Mesenchymal stem cell (in vitro differentiated cells and primary cell): ENCODE results near the gene ASB10.

Experiments used
- DNase-seq: peaks from one replicate; pipeline ENCODE4 v3.0.0-alpha.2; 2013
- H2AFZ ChIP-seq: one replicate; pipeline ENCODE4 v1.6.1; 2013; ENCODE audit warnings: low read depth, mild to moderate bottlenecking, control low read depth, inconsistent platforms, low read length, moderate library complexity
- H2AK5ac ChIP-seq: 2 replicates; pipeline ENCODE4 v1.6.1; 2013; ENCODE audit warnings: low read length, moderate library complexity, mild to moderate bottlenecking, inconsistent platforms; ENCODE audit not compliant: severe bottlenecking
- H2BK120ac ChIP-seq: one replicate; pipeline ENCODE4 v1.6.1; 2013; ENCODE audit warnings: low read depth, mild to moderate bottlenecking, inconsistent platforms, low read length, moderate library complexity
- H2BK12ac ChIP-seq, 2 experiments: one replicate each; pipeline ENCODE4 v1.6.1; 2013; ENCODE audit warnings: inconsistent platforms in 2 of 2, low read length in 2 of 2, mild to moderate bottlenecking in 2 of 2, moderate library complexity in 2 of 2, control low read depth in 1 of 2
- H2BK15ac ChIP-seq: one replicate; pipeline ENCODE4 v1.6.1; 2013; ENCODE audit warnings: mild to moderate bottlenecking, low read depth, inconsistent platforms; ENCODE audit not compliant: poor library complexity, severe bottlenecking
- H2BK5ac ChIP-seq: 2 replicates; pipeline ENCODE4 v1.6.1; 2013; ENCODE audit warnings: low read depth, mild to moderate bottlenecking, low read length, control low read depth, inconsistent platforms; ENCODE audit not compliant: poor library complexity, severe bottlenecking
- H3K14ac ChIP-seq, 2 experiments: one replicate each; pipeline ENCODE4 v1.6.1; 2013; ENCODE audit warnings: inconsistent platforms in 2 of 2, low read length in 2 of 2, control low read depth in 1 of 2, mild to moderate bottlenecking in 1 of 2, moderate library complexity in 1 of 2
- H3K18ac ChIP-seq, 2 experiments: one replicate each; pipeline ENCODE4 v1.6.1; 2013; ENCODE audit warnings: inconsistent platforms in 2 of 2, low read length in 2 of 2, control low read depth in 1 of 2, low read depth in 1 of 2, mild to moderate bottlenecking in 1 of 2
- H3K23ac ChIP-seq, 2 experiments: one replicate each; pipeline ENCODE4 v1.6.1; 2013; ENCODE audit warnings: inconsistent platforms in 2 of 2, low read length in 2 of 2, mild to moderate bottlenecking in 2 of 2, moderate library complexity in 2 of 2, control low read depth in 1 of 2
- H3K27ac ChIP-seq: 2 replicates; pipeline ENCODE4 v1.5.1; 2013; ENCODE audit warnings: mild to moderate bottlenecking, moderate library complexity, low read length, control low read depth, inconsistent platforms; ENCODE audit not compliant: poor library complexity, severe bottlenecking
- H3K27me3 ChIP-seq, 2 experiments: 2 replicates each; pipeline versions ENCODE4 v1.6.1 to v1.7.0; 2013; ENCODE audit warnings: low read length in 2 of 2, mild to moderate bottlenecking in 2 of 2, moderate library complexity in 2 of 2, control low read depth in 1 of 2, inconsistent platforms in 1 of 2; ENCODE audit not compliant: control insufficient read depth in 1 of 2, insufficient read depth in 1 of 2
- H3K36me3 ChIP-seq, 2 experiments: 2 replicates each; pipeline versions ENCODE4 v1.6.1 to v1.7.0; 2013; ENCODE audit warnings: low read length in 2 of 2, control low read depth in 1 of 2, inconsistent platforms in 1 of 2, low read depth in 1 of 2, mild to moderate bottlenecking in 1 of 2; ENCODE audit not compliant: insufficient read depth in 2 of 2, control insufficient read depth in 1 of 2
- H3K4ac ChIP-seq, 2 experiments: one replicate each; pipeline ENCODE4 v1.6.1; 2013; ENCODE audit warnings: inconsistent platforms in 2 of 2, low read length in 2 of 2, mild to moderate bottlenecking in 2 of 2, moderate library complexity in 2 of 2, control low read depth in 1 of 2, low read depth in 1 of 2
- H3K4me1 ChIP-seq: 2 replicates; pipeline ENCODE4 v1.6.1; 2013; ENCODE audit warnings: low read depth, low read length, control low read depth; ENCODE audit not compliant: control insufficient read depth, insufficient read depth
- H3K4me2 ChIP-seq: 2 replicates; pipeline ENCODE4 v1.6.1; 2013; ENCODE audit warnings: low read length, mild to moderate bottlenecking, inconsistent platforms; ENCODE audit not compliant: poor library complexity, severe bottlenecking
- H3K4me3 ChIP-seq, 2 experiments: 2 replicates each; pipeline versions ENCODE4 v1.5.1 to v1.7.0; 2013; ENCODE audit warnings: low read length in 2 of 2, mild to moderate bottlenecking in 2 of 2, control low read depth in 1 of 2, low read depth in 1 of 2; ENCODE audit not compliant: insufficient read depth in 1 of 2
- H3K79me1 ChIP-seq: replicated peaks from 2 replicates; pipeline ENCODE4 v1.6.1; 2013; ENCODE audit warnings: mild to moderate bottlenecking, control low read depth, low read length, inconsistent platforms; ENCODE audit not compliant: poor library complexity, severe bottlenecking
- H3K9ac ChIP-seq: 2 replicates; pipeline ENCODE4 v1.7.0; 2013; ENCODE audit warnings: mild to moderate bottlenecking, low read length, moderate library complexity
- H3K9me3 ChIP-seq: 2 replicates; pipeline ENCODE4 v1.7.0; 2013; ENCODE audit warnings: mild to moderate bottlenecking, low read length; ENCODE audit not compliant: control insufficient read depth
- H4K8ac ChIP-seq: one replicate; pipeline ENCODE4 v1.6.1; 2013; ENCODE audit warnings: inconsistent platforms, mild to moderate bottlenecking, low read length, moderate library complexity
- H4K91ac ChIP-seq: one replicate; pipeline ENCODE4 v1.6.1; 2013; ENCODE audit warnings: mild to moderate bottlenecking, low read length, inconsistent platforms
- whole genome bisulfite sequencing: methylation state at CpG from one replicate; pipeline ENCODE4 v1.1.7; 2013; ENCODE audit warnings: mixed read lengths; 5-methylcytosine and 5-hydroxymethylcytosine counted together

The ASB10 gene

DNA sequence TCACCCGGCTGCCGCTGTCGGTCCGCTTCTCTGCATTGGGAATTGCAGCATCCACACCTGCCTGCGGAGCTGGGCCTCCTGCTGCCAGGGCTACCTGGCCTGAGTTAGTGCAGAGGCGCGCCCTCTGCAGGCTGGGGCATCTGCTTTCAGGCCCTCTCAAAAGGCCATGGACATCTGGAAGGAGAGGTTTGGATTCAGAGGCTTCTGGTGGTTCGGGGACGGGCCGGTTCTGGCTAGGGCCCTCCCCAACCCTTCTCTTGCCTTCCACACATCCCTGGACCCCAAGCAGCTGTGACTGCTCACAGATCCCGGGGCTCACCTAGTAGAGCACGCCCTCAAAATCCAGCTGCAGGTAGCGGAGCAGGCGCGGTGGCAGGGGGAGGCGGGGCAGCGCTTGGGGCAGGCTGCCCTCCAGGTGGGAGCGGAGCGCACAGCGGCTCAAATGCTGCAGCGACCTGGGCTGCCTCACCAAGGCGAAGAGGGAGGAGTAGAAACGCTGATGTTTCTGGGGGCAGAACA lies 11.2 kb downstream of the ASB10 start:
- H3K36me3 ChIP-seq: no peaks in the 10 kb centered on the region
- H3K4me3 ChIP-seq: no peak overlapping the region
- no peak overlapping the region for H3K9ac ChIP-seq
- H2BK120ac ChIP-seq: no peak overlapping the region
- H3K18ac ChIP-seq: no peak overlapping the region
- H3K4me2 ChIP-seq: no peak overlapping the region
- H3K79me1 ChIP-seq: no peaks in the 10 kb centered on the region
- no peak overlapping the region for H2BK15ac ChIP-seq
- H4K91ac ChIP-seq: no peak overlapping the region
- H2BK5ac ChIP-seq: no peak overlapping the region
- H2AFZ ChIP-seq: no peak overlapping the region
- H3K14ac ChIP-seq: no peak overlapping the region
- no peak overlapping the region for H3K23ac ChIP-seq
- DNase-seq: no peak
- 47% methylated on average over 23 of the region's 23 CpGs for WGBS
- no peak overlapping the region for H4K8ac ChIP-seq
- no peaks in the 10 kb centered on the region for H3K9me3 ChIP-seq
- no peak overlapping the region for H2BK12ac ChIP-seq
- H3K27ac ChIP-seq: no peak overlapping the region
- no peak overlapping the region for H2AK5ac ChIP-seq
- H3K4ac ChIP-seq: no peak overlapping the region
- H3K27me3 ChIP-seq: peaks cover 78 to 85% of the 10 kb centered on the region in 2 experiments
- no peaks in the 10 kb centered on the region for H3K4me1 ChIP-seq

DNA sequence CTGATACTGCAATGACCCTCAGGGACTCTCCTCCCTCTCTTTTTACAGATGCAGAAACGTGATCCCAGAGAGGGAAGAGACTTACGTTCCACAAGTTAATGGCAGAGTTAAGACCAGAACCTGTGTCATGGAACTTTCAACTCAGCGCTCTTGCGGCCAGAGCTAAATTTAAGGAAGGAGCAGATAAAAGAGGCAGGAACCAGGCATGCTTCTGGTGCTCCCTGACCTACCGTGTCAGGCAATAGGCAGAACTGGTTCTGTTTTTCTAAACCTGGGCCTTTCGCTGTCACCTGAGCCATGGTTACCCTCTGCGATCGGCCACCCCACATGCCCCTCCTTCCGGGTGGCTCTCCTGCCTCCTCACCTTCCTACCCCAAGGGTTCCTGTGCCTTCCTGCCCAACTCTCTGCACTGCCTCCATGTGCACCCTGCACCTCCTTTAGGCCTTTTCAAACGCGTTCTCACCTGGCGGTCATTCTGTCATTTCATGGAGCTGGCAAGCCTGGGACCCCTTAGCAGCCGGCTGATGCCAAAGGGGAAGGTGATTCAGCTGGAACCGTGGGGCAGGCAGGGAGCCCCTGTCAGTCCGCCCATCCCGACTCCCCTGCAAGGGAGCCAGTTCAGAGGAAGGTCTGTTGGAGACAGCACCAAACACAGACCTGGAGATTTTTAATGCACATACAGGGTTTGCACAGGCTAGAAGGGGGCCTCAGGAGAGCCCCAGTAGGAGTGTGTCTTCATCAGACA lies 11.8 kb downstream of the ASB10 start:
- Histone ChIP-seq H3K4me3 (no peak overlapping the region), H3K9me3 (no peaks in the 10 kb centered on the region), H3K36me3 (no peaks in the 10 kb centered on the region), H3K4ac (no peak overlapping the region), H2AK5ac (no peak overlapping the region), H3K27ac (no peak overlapping the region), H2BK5ac (no peak overlapping the region), H3K23ac (no peak overlapping the region), H2AFZ (no peak overlapping the region), H3K27me3 (peaks cover 78 to 85% of the 10 kb centered on the region in 2 experiments), H3K14ac (no peak overlapping the region), H2BK15ac (no peak overlapping the region), H4K91ac (no peak overlapping the region), H3K4me1 (no peaks in the 10 kb centered on the region), H3K4me2 (no peak overlapping the region), H2BK120ac (no peak overlapping the region), H4K8ac (no peak overlapping the region), H3K79me1 (no peaks in the 10 kb centered on the region), H3K18ac (no peak overlapping the region), H2BK12ac (no peak overlapping the region), H3K9ac (no peak overlapping the region)
- WGBS: 81% methylated on average over 16 of the region's 16 CpGs
- no peak for DNase-seq

DNA sequence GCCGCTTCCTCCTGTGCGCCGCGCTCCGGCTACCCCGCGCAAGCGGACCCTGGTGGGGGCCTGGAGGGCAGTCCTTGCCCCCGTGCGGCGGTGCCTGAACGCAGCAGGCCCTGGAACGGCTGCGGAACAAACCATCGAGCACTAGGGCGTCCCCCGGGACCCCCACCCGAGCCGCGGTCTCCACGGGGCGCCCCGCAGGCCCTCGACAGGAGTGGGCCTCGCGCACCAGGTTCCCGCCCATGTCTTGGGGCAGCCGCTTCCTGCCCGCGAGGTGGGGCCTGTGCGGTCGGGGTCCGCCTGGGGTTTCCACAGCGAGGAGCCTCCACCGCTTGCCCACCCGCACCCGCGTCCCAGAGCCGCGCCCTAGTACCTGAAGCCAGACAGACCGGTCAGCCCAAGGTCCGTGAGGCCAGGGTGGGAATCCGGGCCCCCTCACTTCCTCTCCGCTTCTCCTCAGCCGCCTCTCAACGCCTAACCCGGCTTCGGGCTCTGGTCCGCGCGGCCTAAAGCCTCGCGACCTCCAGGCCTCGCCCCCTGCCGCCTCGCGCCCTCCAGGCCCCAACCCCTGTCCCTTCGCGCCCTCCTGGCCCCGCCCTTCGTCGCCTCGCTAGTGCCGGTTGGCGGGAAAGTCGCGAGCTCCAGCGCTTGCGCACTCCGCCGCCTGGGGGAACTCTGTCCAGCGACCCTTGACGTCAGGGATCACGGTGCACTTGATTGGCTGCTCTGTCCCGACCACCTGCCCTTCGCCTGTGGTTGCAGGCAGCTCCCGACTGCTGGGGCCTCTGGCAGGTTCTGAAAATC lies 12.6 kb downstream of the ASB10 start:
- H4K91ac ChIP-seq: peak overlapping the region; percentile 45

More for the DNA sequence above, 12.6 kb downstream of the ASB10 start:
- Histone ChIP-seq H4K8ac (no peak overlapping the region), H3K27me3 (peaks cover 78 to 85% of the 10 kb centered on the region in 2 experiments), H2BK15ac (no peak overlapping the region), H2BK5ac (no peak overlapping the region), H3K9me3 (no peaks in the 10 kb centered on the region), H3K14ac (no peak overlapping the region), H3K18ac (no peak overlapping the region), H2BK12ac (no peak overlapping the region), H3K79me1 (no peaks in the 10 kb centered on the region), H3K4ac (no peak overlapping the region), H2AK5ac (no peak overlapping the region), H3K36me3 (no peaks in the 10 kb centered on the region), H3K4me1 (no peaks in the 10 kb centered on the region), H3K4me3 (no peak overlapping the region), H2BK120ac (no peak overlapping the region), H3K23ac (no peak overlapping the region), H3K27ac (no peak overlapping the region), H3K9ac (no peak overlapping the region), H2AFZ (no peak overlapping the region), H3K4me2 (no peak overlapping the region)
- peak; percentile 11 for DNase-seq
- WGBS: 81% methylated on average over 77 of the region's 77 CpGs
